Brain microvascular endothelial cell (primary cell): ENCODE data around the gene CLDN16.

Experiments
- DNase-seq: peaks from one replicate; pipeline ENCODE4 v3.0.0-alpha.2; 2020
- H3K27ac ChIP-seq: fragments of 250-450 bp; sonication (Bioruptor Pico); 2 replicates; pipeline ENCODE4 v1.5.1; 2020; ENCODE audit warnings: mild to moderate bottlenecking, moderate library complexity
- H3K27me3 ChIP-seq: fragments of 250-450 bp; sonication (Bioruptor Pico); replicated peaks from 2 replicates; pipeline ENCODE4 v1.5.1; 2020; ENCODE audit warnings: mild to moderate bottlenecking
- H3K36me3 ChIP-seq: fragments of 250-450 bp; sonication (Bioruptor Pico); replicated peaks from 2 replicates; pipeline ENCODE4 v1.5.1; 2020; ENCODE audit warnings: mild to moderate bottlenecking
- H3K4me3 ChIP-seq: 2 replicates; pipeline ENCODE4 v1.5.1; 2011; ENCODE audit warnings: low read depth, mild to moderate bottlenecking, control low read depth, low read length, moderate library complexity
- CTCF ChIP-seq: IDR thresholded peaks from 2 replicates; pipeline ENCODE4 v1.5.1; 2011; ENCODE audit warnings: low read depth, mild to moderate bottlenecking, moderate library complexity, low read length, control low read depth, inconsistent platforms; ENCODE audit errors: missing control alignments
- in situ Hi-C: cut with HindIII; loops from 2 replicates; pipeline ENCODE4 v1.10.0; 2017; ENCODE audit warnings: low sequenced_read_pairs, low pct_ligation_motif_present

Gene CLDN16

GRCh38 chr3:190345878-190346277 lies 42.1 kb upstream of the CLDN16 start:
- peak overlapping the region; percentile 95 for H3K27ac ChIP-seq
- no peaks in the 10 kb centered on the region for H3K36me3 ChIP-seq
- H3K27me3 ChIP-seq = no peaks in the 10 kb centered on the region
- no peak overlapping the region for H3K4me3 ChIP-seq
- in situ Hi-C loops = no loop called here
- no peak for TF ChIP-seq CTCF
- no peak for DNase-seq

GRCh38 chr3:190346541-190346940 lies 41.4 kb upstream of the CLDN16 start:
- H3K27me3 ChIP-seq = no peaks in the 10 kb centered on the region
- H3K4me3 ChIP-seq = no peak overlapping the region
- no peak for TF ChIP-seq CTCF
- no peak for DNase-seq
- no peak overlapping the region for H3K27ac ChIP-seq
- in situ Hi-C loops = no loop called here
- H3K36me3 ChIP-seq = no peaks in the 10 kb centered on the region

- no peak for DNase-seq
- Histone ChIP-seq H3K27ac (no peak overlapping the region), H3K4me3 (no peak overlapping the region), H3K36me3 (no peaks in the 10 kb centered on the region), H3K27me3 (no peaks in the 10 kb centered on the region)
- in situ Hi-C loops = no loop called here
- no peak for TF ChIP-seq CTCF
Measured at GRCh38 chr3:190352861-190353457, 35.0 kb upstream of the CLDN16 start.

GRCh38 chr3:190356246-190356645 lies 31.7 kb upstream of the CLDN16 start:
- in situ Hi-C loops = no loop called here
- no peak overlapping the region for H3K27ac ChIP-seq

GRCh38 chr3:190357468-190357867 lies 30.5 kb upstream of the CLDN16 start:
- Histone ChIP-seq H3K27ac (no peak overlapping the region), H3K4me3 (no peak overlapping the region), H3K36me3 (no peaks in the 10 kb centered on the region), H3K27me3 (no peaks in the 10 kb centered on the region)
- DNase-seq = no peak
- in situ Hi-C loops = no loop called here
- no peak for TF ChIP-seq CTCF

More at GRCh38 chr3:190356246-190356645, 31.7 kb upstream of the CLDN16 start:
- Histone ChIP-seq H3K36me3 (no peaks in the 10 kb centered on the region), H3K4me3 (no peak overlapping the region), H3K27me3 (no peaks in the 10 kb centered on the region)
- DNase-seq = no peak
- no peak for TF ChIP-seq CTCF

- TF ChIP-seq CTCF = no peak
- DNase-seq = no peak
- in situ Hi-C loops = no loop called here
Measured at GRCh38 chr3:190359813-190360212, 28.1 kb upstream of the CLDN16 start.

More at GRCh38 chr3:190359813-190360212, 28.1 kb upstream of the CLDN16 start:
- Histone ChIP-seq H3K4me3 (no peak overlapping the region), H3K27me3 (no peaks in the 10 kb centered on the region), H3K27ac (no peak overlapping the region), H3K36me3 (no peaks in the 10 kb centered on the region)
